CD4-positive, alpha-beta T cell treated with Interleukin-1 beta for 1 hour (primary cell): ENCODE data around the gene FIGNL2.

Experiments
- DNase-seq, 2 donors: peaks; one replicate each; pipeline ENCODE4 v3.0.0-alpha.2; 2020 to 2022

FIGNL2 gene

GRCh38 chr12:51852404-51853137 lies 4.1 kb upstream of the FIGNL2 start:
- no peak for DNase-seq

GRCh38 chr12:51851413-51852124 lies 3.1 kb upstream of the FIGNL2 start:
- peak in 1 of 2 donors; percentile 15 for DNase-seq

- DNase-seq: no peak
Observed at GRCh38 chr12:51850965-51851299, 2.4 kb upstream of the FIGNL2 start.

- no peak for DNase-seq
Observed at GRCh38 chr12:51850081-51850964, 1.8 kb upstream of the FIGNL2 start.

- DNase-seq: no peak
Observed at GRCh38 chr12:51848841-51849735, 570 bp upstream of the FIGNL2 start.

GRCh38 chr12:51847643-51848325 lies 734 bp downstream of the FIGNL2 start:
- no peak for DNase-seq

GRCh38 chr12:51846911-51847642 lies 1.4 kb downstream of the FIGNL2 start:
- DNase-seq: peak; percentile 45 to 55

- no peak for DNase-seq
Observed at GRCh38 chr12:51846271-51846691, 2.2 kb downstream of the FIGNL2 start.

GRCh38 chr12:51845482-51845881 lies 3.0 kb downstream of the FIGNL2 start:
- DNase-seq: no peak

- DNase-seq: no peak
Observed at GRCh38 chr12:51844854-51845253, 3.7 kb downstream of the FIGNL2 start.

- DNase-seq: no peak
Observed at GRCh38 chr12:51841727-51842126, 6.8 kb downstream of the FIGNL2 start.

- no peak for DNase-seq
Observed at GRCh38 chr12:51840966-51841365, 7.6 kb downstream of the FIGNL2 start.

GRCh38 chr12:51839310-51839947 lies 9.1 kb downstream of the FIGNL2 start:
- DNase-seq: no peak

- no peak for DNase-seq
Observed at GRCh38 chr12:51838762-51839161, 9.8 kb downstream of the FIGNL2 start.

GRCh38 chr12:51838036-51838435 lies 10.5 kb downstream of the FIGNL2 start:
- no peak for DNase-seq

- DNase-seq: no peak
Observed at GRCh38 chr12:51837286-51837685, 11.2 kb downstream of the FIGNL2 start.

GRCh38 chr12:51836827-51837173 lies 11.7 kb downstream of the FIGNL2 start:
- no peak for DNase-seq

GRCh38 chr12:51836041-51836826 lies 12.3 kb downstream of the FIGNL2 start:
- no peak for DNase-seq

GRCh38 chr12:51834411-51834810 lies 14.1 kb downstream of the FIGNL2 start:
- no peak for DNase-seq
